WTC11 (cell line): ENCODE measurements around the gene GLI1. TPM values are rescaled to one million over a fixed set of nuclear protein-coding genes. Genes with fewer than 3 reads are reported as not detected.

Experiments
- ATAC-seq: fragments of 200-7000 bp; cut with Tn5 transposase; 2 replicates; pipeline ENCODE4 v1.10.0; 2021; ENCODE audit warnings: mild to moderate bottlenecking, moderate library complexity
- CTCF ChIA-PET: fragments of 300-600 bp; sonication (Branson Sonifier 250); formaldehyde crosslinking; loops from one replicate; lab custom pipeline; 2021; ENCODE audit warnings: antibody characterized with exemption; lab: Charles Lee
- POLR2A ChIA-PET: fragments of 350-600 bp; sonication (Branson Sonifier 250); formaldehyde crosslinking; loops from one replicate; lab custom pipeline; 2021; ENCODE audit warnings: antibody characterized with exemption; lab: Charles Lee
- DNase-seq: peaks from one replicate; pipeline ENCODE4 v3.0.0; 2021; ENCODE audit warnings: low spot score
- H3K27ac Mint-ChIP-seq: 2 replicates; pipeline ENCODE4 v1.8.0; 2021; ENCODE audit warnings: mixed read lengths
- H3K27me3 Mint-ChIP-seq: 2 replicates; pipeline ENCODE4 v1.8.0; 2021; ENCODE audit warnings: low read depth, mild to moderate bottlenecking, moderate library complexity, mixed read lengths
- H3K36me3 Mint-ChIP-seq: 2 replicates; pipeline ENCODE4 v1.8.0; 2021; ENCODE audit warnings: mixed read lengths
- H3K4me1 Mint-ChIP-seq: 2 replicates; pipeline ENCODE4 v1.8.0; 2022; ENCODE audit warnings: mixed read lengths
- H3K4me3 Mint-ChIP-seq: 2 replicates; pipeline ENCODE4 v1.8.0; 2021; ENCODE audit warnings: mild to moderate bottlenecking, moderate library complexity, mixed read lengths
- H3K9me3 Mint-ChIP-seq: 2 replicates; pipeline ENCODE4 v1.8.0; 2021; ENCODE audit warnings: mixed read lengths
- ATF3 ChIP-seq: sonication (generic); formaldehyde crosslinking; conservative IDR thresholded peaks from 2 replicates; pipeline ENCODE4 v1.8.1; 2022; ENCODE audit warnings: mild to moderate bottlenecking, missing genetic modification reagents
- CDX4 ChIP-seq: fragments of 250-450 bp; sonication (Bioruptor Pico); IDR thresholded peaks from 2 replicates; pipeline ENCODE4 v1.9.0; 2021; ENCODE audit warnings: moderate library complexity, mild to moderate bottlenecking, inconsistent platforms, borderline replicate concordance
- CREB1 ChIP-seq: sonication (generic); formaldehyde crosslinking; IDR thresholded peaks from 2 replicates; pipeline ENCODE4 v1.8.0; 2023; ENCODE audit warnings: mild to moderate bottlenecking, missing genetic modification reagents
- ELF4 ChIP-seq: sonication (generic); formaldehyde crosslinking; IDR thresholded peaks from 2 replicates; pipeline ENCODE4 v1.8.1; 2022; ENCODE audit warnings: low read depth, mild to moderate bottlenecking, moderate library complexity, missing genetic modification reagents
- ERG ChIP-seq: fragments of 250-450 bp; sonication (Bioruptor Pico); IDR thresholded peaks from 2 replicates; pipeline ENCODE4 v1.8.0; 2021; ENCODE audit warnings: mild to moderate bottlenecking
- GABPB1 ChIP-seq: sonication (generic); formaldehyde crosslinking; IDR thresholded peaks from 2 replicates; pipeline ENCODE4 v1.8.1; 2023; ENCODE audit warnings: mild to moderate bottlenecking, missing genetic modification reagents
- GRHL2 ChIP-seq: fragments of 250-450 bp; sonication (Bioruptor Pico); IDR thresholded peaks from 2 replicates; pipeline ENCODE4 v1.8.0; 2022; ENCODE audit warnings: mild to moderate bottlenecking, moderate library complexity; ENCODE audit not compliant: insufficient replicate concordance, severe bottlenecking
- HMGXB4 ChIP-seq: sonication (generic); formaldehyde crosslinking; IDR thresholded peaks from 2 replicates; pipeline ENCODE4 v1.8.1; 2023; ENCODE audit warnings: mild to moderate bottlenecking, moderate library complexity, missing genetic modification reagents
- JUN ChIP-seq: sonication (generic); formaldehyde crosslinking; IDR thresholded peaks from 2 replicates; pipeline ENCODE4 v1.8.0; 2023; ENCODE audit warnings: mild to moderate bottlenecking, missing genetic modification reagents
- PREB ChIP-seq: sonication (generic); formaldehyde crosslinking; IDR thresholded peaks from 2 replicates; pipeline ENCODE4 v1.8.1; 2022; ENCODE audit warnings: mild to moderate bottlenecking, missing genetic modification reagents, moderate library complexity, borderline replicate concordance
- STAT6 ChIP-seq: sonication (generic); formaldehyde crosslinking; conservative IDR thresholded peaks from 2 replicates; pipeline ENCODE4 v1.8.1; 2023; ENCODE audit warnings: mild to moderate bottlenecking, low read depth, missing genetic modification reagents, moderate library complexity
- TEAD1 ChIP-seq: sonication (generic); formaldehyde crosslinking; IDR thresholded peaks from 2 replicates; pipeline ENCODE4 v1.8.0; 2022; ENCODE audit warnings: mild to moderate bottlenecking, missing genetic modification reagents
- USF1 ChIP-seq: sonication (generic); formaldehyde crosslinking; IDR thresholded peaks from 2 replicates; pipeline ENCODE4 v1.8.0; 2022; ENCODE audit warnings: mild to moderate bottlenecking, missing genetic modification reagents
- ZNF263 ChIP-seq: sonication (generic); formaldehyde crosslinking; IDR thresholded peaks from 2 replicates; pipeline ENCODE4 v1.8.1; 2022; ENCODE audit warnings: low read depth, mild to moderate bottlenecking, moderate library complexity, missing genetic modification reagents
- ZNF317 ChIP-seq: sonication (generic); formaldehyde crosslinking; IDR thresholded peaks from 2 replicates; pipeline ENCODE4 v1.8.1; 2023; ENCODE audit warnings: low read depth, mild to moderate bottlenecking, moderate library complexity, missing genetic modification reagents, borderline replicate concordance
- ZNF416 ChIP-seq: fragments of 250-450 bp; sonication (Bioruptor Pico); IDR thresholded peaks from 2 replicates; pipeline ENCODE4 v1.9.0; 2021; ENCODE audit warnings: mild to moderate bottlenecking, inconsistent platforms
- ZNF425 ChIP-seq: fragments of 250-450 bp; sonication (Bioruptor Pico); conservative IDR thresholded peaks from 2 replicates; pipeline ENCODE4 v1.9.0; 2021; ENCODE audit warnings: mild to moderate bottlenecking
- total RNA-seq: library from RNA; stranded (reverse); gene quantifications from 3 replicates; pipeline ENCODE4 v1.2.3, GENCODE V29; 2021

Gene GLI1
- total RNA-seq, 1 experiment from 2014 or later = 16.2 TPM

GRCh38 chr12:57451233-57451778 lies 8.3 kb upstream of the GLI1 start:
- POLR2A ChIA-PET = no interaction called here
- peaks cover 3% of the 10 kb centered on the region for H3K9me3 Mint-ChIP-seq
- H3K4me3 Mint-ChIP-seq = no peak overlapping the region
- H3K27ac Mint-ChIP-seq = no peak overlapping the region
- H3K27me3 Mint-ChIP-seq = no peaks in the 10 kb centered on the region
- no peak for TF ChIP-seq ZNF425
- no peak for TF ChIP-seq ELF4 (CRISPR knock-in tag)
- TF ChIP-seq CREB1 (CRISPR knock-in tag) = no peak
- peak; percentile 96 for TF ChIP-seq GABPB1 (CRISPR knock-in tag)
- no peak for TF ChIP-seq TEAD1
- TF ChIP-seq ZNF317 (CRISPR knock-in tag) = no peak
- TF ChIP-seq PREB (CRISPR knock-in tag) = peak; percentile 45; the same call in 1 of the 2 replicates
- TF ChIP-seq ERG (CRISPR knock-in tag) = no peak
- H3K4me1 Mint-ChIP-seq = peaks cover 31% of the 10 kb centered on the region
- no peaks in the 10 kb centered on the region for H3K36me3 Mint-ChIP-seq
- CTCF ChIA-PET = interaction anchor here (0.6 to 9.4 kb wide), 14 partner anchors 11 to 224 kb away, joined by 3 to 245 read pairs (median 19); partner anchors contain the start of gene STAC3
- DNase-seq (no peak), ATAC-seq (no peak)

- peak overlapping the region; percentile 70; the same call in 1 of the 2 replicates for H3K27ac Mint-ChIP-seq
- TF ChIP-seq ATF3 (CRISPR knock-in tag) = no peak
- no peak for TF ChIP-seq ZNF416 (CRISPR knock-in tag)
- TF ChIP-seq GRHL2 (CRISPR knock-in tag) = no peak
- TF ChIP-seq JUN (CRISPR knock-in tag) = no peak
- TF ChIP-seq STAT6 (CRISPR knock-in tag) = no peak
- no peak for TF ChIP-seq USF1 (CRISPR knock-in tag)
- TF ChIP-seq CDX4 (CRISPR knock-in tag) = no peak
- TF ChIP-seq GABPB1 (CRISPR knock-in tag) = no peak
- TF ChIP-seq HMGXB4 (CRISPR knock-in tag) = no peak
- TF ChIP-seq ZNF263 (CRISPR knock-in tag) = no peak
Measured at GRCh38 chr12:57452181-57452936, 7.2 kb upstream of the GLI1 start.

More at GRCh38 chr12:57452181-57452936, 7.2 kb upstream of the GLI1 start:
- Mint-ChIP-seq H3K36me3 (no peaks in the 10 kb centered on the region), H3K4me3 (no peak overlapping the region), H3K4me1 (peaks cover 38% of the 10 kb centered on the region), H3K27me3 (no peaks in the 10 kb centered on the region), H3K9me3 (peaks cover 3% of the 10 kb centered on the region)
- POLR2A ChIA-PET = interaction anchor here (0.5 to 1.7 kb wide), 8 partner anchors 22 to 293 kb away, joined by 3 to 11 read pairs (median 3); partner anchors contain the start of gene TSPAN31
- no peak for ATAC-seq
- no peak for DNase-seq
- CTCF ChIA-PET = interaction anchor here (0.5 to 9.4 kb wide), 66 partner anchors 8 to 324 kb away, joined by 3 to 245 read pairs (median 6); partner anchors contain the start of genes INHBC, LRP1 and STAC3
